Prostate gland (tissue), 2 donors: ENCODE data around the gene NTN1. TPM values are rescaled to one million over a fixed set of nuclear protein-coding genes. Genes with fewer than 3 reads are reported as not detected.

ENCODE experiments used
- DNase-seq: peaks from one replicate; pipeline ENCODE4 v3.0.0-alpha.2; 2019; ENCODE audit warnings: low spot score
- H3K27ac ChIP-seq, 2 donors: fragments of 200-600 bp; sonication (generic); 2 replicates each; pipeline ENCODE4 v1.5.1; 2017 to 2019
- H3K27me3 ChIP-seq: fragments of 200-600 bp; sonication (generic); replicated peaks from 2 replicates; pipeline ENCODE4 v1.5.1; 2019; ENCODE audit not compliant: insufficient read depth
- H3K36me3 ChIP-seq, 2 donors: fragments of 200-600 bp; sonication (generic); 1 replicate in 1 of 2; 2 replicates in 1 of 2; pipeline versions ENCODE4 v1.5.1 to v1.8.1; 2017 to 2019
- H3K4me1 ChIP-seq: fragments of 200-600 bp; sonication (generic); replicated peaks from 2 replicates; pipeline ENCODE4 v1.5.1; 2019
- H3K4me3 ChIP-seq, 2 donors: fragments of 200-600 bp; sonication (generic); 2 replicates each; pipeline ENCODE4 v1.5.1; 2017 to 2019
- H3K9me3 ChIP-seq: fragments of 200-600 bp; sonication (generic); 2 replicates; pipeline ENCODE4 v1.5.1; 2017
- CTCF ChIP-seq, 4 experiments: fragments of 200-600 bp in 2 of 4; fragments of 450-650 bp in 2 of 4; sonication (generic) in 2 of 4; IDR thresholded peaks; 1 replicate in 3 of 4; 2 replicates in 1 of 4; pipeline ENCODE4 v1.5.1; 2016 to 2019; ENCODE audit warnings: antibody characterized with exemption in 4 of 4, mild to moderate bottlenecking in 2 of 4, moderate library complexity in 2 of 4
- POLR2A ChIP-seq: fragments of 450-650 bp; IDR thresholded peaks from one replicate; pipeline ENCODE4 v1.6.1; 2016; ENCODE audit warnings: antibody characterized with exemption, mild to moderate bottlenecking
- POLR2AphosphoS5 ChIP-seq: sonication (generic); formaldehyde crosslinking; IDR thresholded peaks from one replicate; pipeline ENCODE4 v1.6.1; 2017; ENCODE audit warnings: antibody characterized with exemption
- WGBS: methylation state at CpG from one replicate; pipeline ENCODE4 v1.1.5; 2018; 5-methylcytosine and 5-hydroxymethylcytosine counted together
- intact Hi-C: fragments of 100-400 bp; cut with DNase I; formaldehyde crosslinking; loops from one replicate; pipeline ENCODE4 v1.14.2; 2022
- small RNA-seq, 2 donors: library from RNA; depleted of rRNA; stranded (forward); fragments of <200 nt; gene quantifications; one replicate each; pipeline ENCODE3, GENCODE V24; 2016
- total RNA-seq, 2 donors: library from RNA; depleted of rRNA; stranded (reverse); fragments of >200 nt; gene quantifications; one replicate each; pipeline ENCODE4 v1.1.0, GENCODE V29; 2016

Gene NTN1
- total RNA-seq, 2 donors from 2014 or later: 9.2 to 11.4 TPM

GRCh38 chr17:9290226-9290613, 268.9 kb downstream of the NTN1 start:
- DNase-seq: no peak
- Histone ChIP-seq H3K27me3 (no peaks in the 10 kb centered on the region), H3K4me3 (no peak overlapping the region), H3K27ac (no peak overlapping the region), H3K9me3 (no peaks in the 10 kb centered on the region), H3K36me3 (no peaks in the 10 kb centered on the region), H3K4me1 (no peaks in the 10 kb centered on the region)
- intact Hi-C loops: loop anchor here (5.0 kb wide), 1 partner anchor 48 kb away; no protein-coding TSS in a partner anchor
- WGBS: 71% methylated on average over 7 of the region's 7 CpGs
- TF ChIP-seq POLR2AphosphoS5: no peak
- TF ChIP-seq POLR2A: no peak
- TF ChIP-seq CTCF (IDR thresholded peaks at IDR 0.05): no peak

- TF ChIP-seq POLR2A (no peak), CTCF (IDR thresholded peaks at IDR 0.05) (peak; percentile 47 to 88 (median 68))
- no peaks in the 10 kb centered on the region for H3K9me3 ChIP-seq
- intact Hi-C loops: loop anchor here (5.0 kb wide), 1 partner anchor 50 kb away; no protein-coding TSS in a partner anchor
- peak; percentile 46 for DNase-seq
- H3K4me1 ChIP-seq: no peaks in the 10 kb centered on the region
- H3K36me3 ChIP-seq: no peaks in the 10 kb centered on the region
- peak overlapping the region; percentile 22 to 41 for H3K27ac ChIP-seq
- H3K4me3 ChIP-seq: no peak overlapping the region
- H3K27me3 ChIP-seq: no peaks in the 10 kb centered on the region
- WGBS: 37% methylated on average over 8 of the region's 8 CpGs
These were observed 270.7 kb downstream of the NTN1 start for GRCh38 chr17:9291912-9292560.

- Histone ChIP-seq H3K9me3 (no peaks in the 10 kb centered on the region), H3K36me3 (no peaks in the 10 kb centered on the region), H3K27me3 (no peaks in the 10 kb centered on the region), H3K4me3 (no peak overlapping the region), H3K4me1 (no peaks in the 10 kb centered on the region), H3K27ac (peak overlapping the region; percentile 22 to 41)
- 42% methylated on average over 2 of the region's 2 CpGs for WGBS
- no peak for TF ChIP-seq POLR2AphosphoS5
- no peak for TF ChIP-seq CTCF (IDR thresholded peaks at IDR 0.05)
- no peak for TF ChIP-seq POLR2A
- DNase-seq: no peak
- intact Hi-C loops: loop anchor here (5.0 kb wide), 1 partner anchor 50 kb away; no protein-coding TSS in a partner anchor
These were observed 271.2 kb downstream of the NTN1 start for GRCh38 chr17:9292561-9292941.

Small RNA genes lying within 50 kb of the gene (small RNA-seq; reads per million reads assigned to genes)
- gene AC005695.3: 0 reads per million in 2 donors

Other genes with a start within 250 kb of the NTN1 start
- gene MFSD6L, start 222.1 kb upstream of the NTN1 start, total RNA-seq: 1 to 10 TPM in 1 of 2 donors, under 1 TPM in 1; 0.41 to 1.9 TPM
- gene PIK3R6, start 153.8 kb upstream of the NTN1 start, total RNA-seq: 1 to 10 TPM in 1 of 2 donors, under 1 TPM in 1; 0.18 to 2.6 TPM
- 10 to 100 TPM in 1 of 2 donors, 1 to 10 TPM in 1; 3.2 to 10.4 TPM for gene PIK3R5, start 55.8 kb upstream of the NTN1 start, total RNA-seq